ENCODE results near the gene EGR4.
A peak's percentile ranks its signal among the peaks of the same experiment; 100 is the strongest.

Gene EGR4

GRCh38 chr2:73289304-73289703 lies 4.0 kb downstream of the EGR4 start:
- no peak for DNase-seq

GRCh38 chr2:73286134-73286655 lies 7.2 kb downstream of the EGR4 start:
- DNase-seq = no peak

- no peak for DNase-seq
Observed at GRCh38 chr2:73285159-73285739, 8.1 kb downstream of the EGR4 start.

- DNase-seq = peak; percentile 72
Observed at GRCh38 chr2:73284296-73285158, 8.8 kb downstream of the EGR4 start, which contains the start of gene FBXO41. Gene FBXO41 (minus strand): TSS chr2:73284478. CDS start chr2:73269630, 14,848 bp downstream.

- no peak for DNase-seq
Observed at GRCh38 chr2:73283545-73284295, 9.6 kb downstream of the EGR4 start.

GRCh38 chr2:73282924-73283544 lies 10.3 kb downstream of the EGR4 start:
- DNase-seq = no peak

- DNase-seq = no peak
Observed at GRCh38 chr2:73281244-73281643, 12.1 kb downstream of the EGR4 start.

GRCh38 chr2:73279852-73280251 lies 13.5 kb downstream of the EGR4 start:
- no peak for DNase-seq

- no peak for DNase-seq
Observed at GRCh38 chr2:73272270-73272669, 21.1 kb downstream of the EGR4 start.

- no peak for DNase-seq
Observed at GRCh38 chr2:73269686-73270465, 23.5 kb downstream of the EGR4 start.

- peak; percentile 84 for DNase-seq
Observed at GRCh38 chr2:73268830-73269685, 24.3 kb downstream of the EGR4 start.

GRCh38 chr2:73268366-73268829 lies 24.9 kb downstream of the EGR4 start:
- DNase-seq = no peak

- DNase-seq = no peak
Observed at GRCh38 chr2:73267008-73267407, 26.3 kb downstream of the EGR4 start.

- DNase-seq = no peak
Observed at GRCh38 chr2:73266061-73266901, 27.1 kb downstream of the EGR4 start.

- no peak for DNase-seq
Observed at GRCh38 chr2:73265298-73266060, 27.9 kb downstream of the EGR4 start.

GRCh38 chr2:73264783-73265182 lies 28.6 kb downstream of the EGR4 start:
- no peak for DNase-seq

GRCh38 chr2:73264332-73264606 lies 29.1 kb downstream of the EGR4 start:
- DNase-seq = no peak

GRCh38 chr2:73263540-73264331 lies 29.6 kb downstream of the EGR4 start:
- no peak for DNase-seq

Measured in NCI-H2171 (cell line).